ENCODE data around the gene TH.
"Not testable (repeated sequence)": the region's sequence is repeated elsewhere in the genome, so short reads cannot be mapped to it uniquely, and the experiment has no call there.

Gene TH

DNA sequence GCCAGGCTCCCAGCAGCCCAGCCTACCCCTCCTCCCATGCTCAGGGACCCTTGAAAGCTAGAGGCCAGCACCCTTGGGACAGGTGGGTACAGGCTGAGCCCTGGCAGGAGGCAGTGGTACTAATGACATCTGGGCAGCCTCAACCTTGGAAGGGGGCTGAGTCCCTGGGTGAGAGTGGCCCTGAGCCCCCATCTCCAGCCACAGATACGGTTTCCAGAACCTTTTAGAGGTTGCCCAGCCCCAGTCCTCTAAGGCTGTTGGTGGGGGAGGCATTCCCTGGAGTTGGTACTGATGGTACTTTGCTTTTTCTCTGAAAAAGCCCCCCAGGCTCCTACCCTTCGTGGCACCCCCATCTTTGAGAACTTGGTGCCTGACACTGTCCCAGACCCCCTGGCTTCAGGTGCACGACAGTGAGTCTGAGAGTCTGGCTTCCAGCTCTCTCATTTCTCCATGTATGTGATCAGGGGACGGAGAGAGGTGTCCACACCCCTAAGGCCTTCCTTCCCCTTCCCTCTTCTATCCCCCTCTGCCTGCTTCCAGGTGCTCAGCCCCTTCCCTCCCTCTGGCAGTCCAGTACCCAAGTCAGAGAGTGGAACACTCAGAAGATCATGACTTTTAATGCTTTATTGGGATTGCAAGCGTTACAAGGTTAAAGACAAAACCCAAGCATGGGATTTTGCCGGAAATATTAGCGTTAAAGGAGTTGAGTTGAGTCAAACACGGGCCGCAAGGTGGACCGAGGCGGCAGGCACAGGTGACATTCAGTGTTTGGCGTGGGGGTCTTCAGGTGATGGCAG is 42.9 kb downstream of the TH start:
- no peak overlapping the region for H3K4me3 Mint-ChIP-seq
- H3K9me3 Mint-ChIP-seq = peaks cover 21% of the 10 kb centered on the region
- H3K4me1 Mint-ChIP-seq = peaks cover 4% of the 10 kb centered on the region
- H3K27ac Mint-ChIP-seq = no peak overlapping the region
- H3K36me3 Mint-ChIP-seq = peaks cover 4% of the 10 kb centered on the region
- DNase-seq (ENCODE audit: low spot score in 2 of 2) (no peak), ATAC-seq (ENCODE audit: low read depth) (no peak)
- H3K27me3 Mint-ChIP-seq = peaks cover 42% of the 10 kb centered on the region

DNA sequence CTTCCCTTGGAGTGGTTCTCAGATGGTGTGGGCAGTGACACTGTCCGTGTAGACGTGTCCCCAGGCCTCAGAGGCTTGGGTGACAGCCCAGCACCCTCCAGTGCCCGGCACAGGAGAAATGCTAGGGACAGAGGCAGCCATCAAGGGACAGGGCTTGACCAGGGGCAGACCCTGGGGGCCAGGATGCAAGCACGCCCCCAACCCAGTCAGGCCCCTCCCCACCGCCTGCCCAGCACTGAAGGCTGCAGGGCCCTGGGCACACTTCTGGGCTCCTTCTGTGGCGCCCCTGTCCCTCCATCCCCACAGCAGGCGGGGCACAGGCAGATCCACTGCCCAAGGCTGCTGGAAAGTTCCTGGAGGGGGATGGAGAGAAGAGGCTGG is 43.5 kb downstream of the TH start:
- H3K27ac Mint-ChIP-seq = no peak overlapping the region
- H3K36me3 Mint-ChIP-seq = peaks cover 4% of the 10 kb centered on the region
- peaks cover 4% of the 10 kb centered on the region for H3K4me1 Mint-ChIP-seq
- peaks cover 21% of the 10 kb centered on the region for H3K9me3 Mint-ChIP-seq
- DNase-seq (ENCODE audit: low spot score in 2 of 2) = no peak
- ATAC-seq (ENCODE audit: low read depth) = no peak
- no peak overlapping the region for H3K4me3 Mint-ChIP-seq
- peaks cover 42% of the 10 kb centered on the region for H3K27me3 Mint-ChIP-seq

GRCh38 chr11:2127482-2128129 is 44.0 kb downstream of the TH start:
- no peak for ATAC-seq (ENCODE audit: low read depth)
- peaks cover 4% of the 10 kb centered on the region for H3K4me1 Mint-ChIP-seq
- H3K36me3 Mint-ChIP-seq = peaks cover 4% of the 10 kb centered on the region
- no peak overlapping the region for H3K27ac Mint-ChIP-seq
- peaks cover 21% of the 10 kb centered on the region for H3K9me3 Mint-ChIP-seq
- DNase-seq (ENCODE audit: low spot score in 2 of 2) = no peak
- H3K4me3 Mint-ChIP-seq = no peak overlapping the region
- peaks cover 42% of the 10 kb centered on the region for H3K27me3 Mint-ChIP-seq

DNA sequence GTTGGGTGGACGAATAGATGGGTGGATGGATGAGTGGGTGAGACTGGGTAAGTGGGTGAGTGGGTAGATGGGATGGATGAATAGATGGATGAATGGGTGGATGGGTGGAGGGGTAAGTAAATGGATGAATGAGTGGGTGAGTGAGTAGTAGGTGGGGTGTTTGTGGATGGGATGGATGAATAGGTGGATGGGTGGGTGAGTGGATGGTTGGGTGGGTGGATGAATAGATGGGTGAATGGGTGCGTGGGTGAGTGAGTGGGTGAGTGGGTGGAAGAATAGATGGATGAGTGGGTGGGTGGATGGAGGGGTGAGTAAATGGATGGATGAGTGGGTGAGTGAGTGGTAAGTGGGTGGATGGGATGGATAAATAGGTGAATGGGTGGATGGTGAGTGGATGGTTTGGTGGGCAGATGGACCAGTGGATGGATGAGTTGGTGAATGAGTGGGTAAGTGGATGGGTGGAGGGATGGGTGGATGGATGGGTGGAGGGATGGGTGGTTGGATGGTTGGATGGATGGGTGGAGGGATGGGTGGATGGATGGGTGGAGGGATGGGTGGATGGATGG is 45.0 kb downstream of the TH start:
- ATAC-seq (ENCODE audit: low read depth) (no peak), DNase-seq (ENCODE audit: low spot score in 2 of 2) (no peak)
- Mint-ChIP-seq H3K27ac (no peak overlapping the region), H3K4me3 (no peak overlapping the region), H3K4me1 (peaks cover 4% of the 10 kb centered on the region), H3K36me3 (peaks cover 4% of the 10 kb centered on the region), H3K9me3 (peaks cover 20% of the 10 kb centered on the region), H3K27me3 (peaks cover 35% of the 10 kb centered on the region)

DNA sequence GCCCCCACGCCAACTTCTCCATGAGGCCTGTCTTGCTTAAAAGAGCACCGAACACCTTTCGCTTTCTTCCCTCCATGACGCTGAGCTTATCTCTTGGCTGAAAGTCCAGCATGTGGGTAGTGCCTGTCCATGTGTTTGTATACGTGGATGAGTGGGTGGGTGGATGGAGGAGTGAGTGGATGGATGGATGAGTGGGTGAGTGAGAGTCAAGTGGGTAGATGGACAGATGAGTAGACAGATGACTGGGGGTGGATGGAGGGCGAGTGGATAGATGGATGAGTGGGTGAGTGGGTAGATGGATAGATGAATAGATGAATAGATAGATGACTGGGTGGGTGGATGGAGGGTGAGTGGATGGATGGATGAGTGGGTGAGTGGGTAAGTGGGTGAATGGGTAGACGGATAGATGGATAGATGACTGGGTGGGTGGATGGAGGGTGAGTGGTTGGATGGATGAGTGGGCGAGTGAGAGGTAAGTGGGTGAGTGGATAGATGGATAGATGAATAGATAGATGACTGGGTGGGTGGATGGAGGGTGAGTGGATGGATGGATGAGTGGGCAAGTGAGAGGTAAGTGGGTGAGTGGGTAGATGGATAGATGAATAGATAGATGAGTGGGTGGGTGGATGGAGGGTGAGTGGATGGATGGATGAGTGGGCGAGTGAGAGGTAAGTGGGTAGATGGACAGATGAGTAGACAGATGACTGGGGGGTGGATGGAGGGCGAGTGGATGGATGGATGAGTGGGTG is 46.7 kb downstream of the TH start:
- H3K27me3 Mint-ChIP-seq = peaks cover 36% of the 10 kb centered on the region
- not testable (repeated sequence) for H3K36me3 Mint-ChIP-seq; H3K4me1 Mint-ChIP-seq; H3K27ac Mint-ChIP-seq; ATAC-seq (ENCODE audit: low read depth); DNase-seq (ENCODE audit: low spot score in 2 of 2); H3K4me3 Mint-ChIP-seq
- H3K9me3 Mint-ChIP-seq = peaks cover 17% of the 10 kb centered on the region

DNA sequence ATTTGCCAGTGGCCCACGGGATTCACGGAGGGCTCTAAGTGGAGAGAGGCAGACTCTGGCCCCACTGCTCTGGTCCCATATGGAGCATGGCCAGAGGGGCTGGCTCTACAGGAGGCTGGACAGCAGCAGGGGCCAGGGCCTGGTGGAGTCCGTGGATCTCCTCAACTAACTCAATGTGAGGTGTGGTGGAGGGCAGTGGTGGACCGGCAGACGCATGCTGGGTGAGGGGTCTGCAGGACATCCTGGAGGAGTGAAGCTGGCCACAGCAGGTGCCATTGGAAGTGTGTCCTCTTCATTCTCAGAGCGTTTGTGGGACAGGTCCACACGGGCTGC is 48.0 kb downstream of the TH start:
- Mint-ChIP-seq H3K4me3 (no peak overlapping the region), H3K36me3 (peaks cover 4% of the 10 kb centered on the region), H3K4me1 (peaks cover 4% of the 10 kb centered on the region), H3K27ac (no peak overlapping the region), H3K27me3 (peaks cover 39% of the 10 kb centered on the region), H3K9me3 (peaks cover 17% of the 10 kb centered on the region)
- ATAC-seq (ENCODE audit: low read depth) (no peak), DNase-seq (ENCODE audit: low spot score in 2 of 2) (no peak)

GRCh38 chr11:2122907-2123627 is 48.5 kb downstream of the TH start:
- Mint-ChIP-seq H3K4me1 (peaks cover 4% of the 10 kb centered on the region), H3K27me3 (peaks cover 39% of the 10 kb centered on the region), H3K4me3 (no peak overlapping the region), H3K9me3 (peaks cover 17% of the 10 kb centered on the region), H3K36me3 (peaks cover 4% of the 10 kb centered on the region), H3K27ac (no peak overlapping the region)
- no peak for ATAC-seq (ENCODE audit: low read depth)
- DNase-seq (ENCODE audit: low spot score in 2 of 2) = no peak

GRCh38 chr11:2122222-2122906 is 49.3 kb downstream of the TH start:
- H3K27me3 Mint-ChIP-seq = peaks cover 39% of the 10 kb centered on the region
- ATAC-seq (ENCODE audit: low read depth) = no peak

DNA sequence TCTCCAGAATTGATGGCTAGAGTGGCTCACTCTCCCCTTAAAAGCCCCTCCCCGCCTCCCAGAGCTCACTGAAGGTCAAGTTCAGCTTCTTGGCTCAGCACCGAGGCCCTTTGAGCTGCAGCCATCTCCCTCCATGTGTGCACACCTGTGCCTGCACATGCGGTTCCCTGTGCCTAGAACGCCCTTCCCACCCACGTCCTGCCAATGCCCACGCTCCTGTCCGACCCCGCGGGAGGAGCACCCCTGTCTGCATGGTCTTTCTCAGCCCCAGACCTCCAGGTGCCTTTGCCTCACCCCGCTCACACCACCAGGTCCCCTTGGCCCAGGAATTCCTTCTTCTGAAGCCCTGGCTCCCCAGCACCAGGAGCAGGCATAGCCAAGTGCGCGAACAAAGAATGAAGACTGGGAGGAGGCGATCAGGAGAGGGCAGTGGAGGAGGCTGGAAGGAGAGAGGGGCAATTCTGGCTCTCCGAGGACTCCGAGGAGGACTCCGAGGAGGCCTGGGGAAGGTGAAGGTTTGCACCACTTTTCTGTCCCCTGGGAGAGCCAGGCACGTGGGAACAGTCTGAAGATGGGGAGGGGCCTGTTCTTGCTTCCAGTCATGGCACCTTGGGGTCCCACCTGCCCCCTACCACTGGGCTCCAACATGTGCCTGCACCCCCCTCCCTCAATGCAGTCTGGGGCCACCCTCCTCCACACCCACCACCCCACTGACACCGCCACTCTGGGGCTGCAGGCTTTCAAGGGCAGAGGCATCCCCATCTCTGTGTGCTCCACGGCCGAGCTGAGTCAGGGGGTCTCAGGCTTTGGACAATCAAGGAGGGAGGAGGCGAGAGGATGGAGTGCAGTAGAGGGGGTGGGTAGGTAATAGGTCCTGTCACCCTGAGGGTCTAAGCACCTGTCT is 50.1 kb downstream of the TH start:
- Mint-ChIP-seq H3K4me3 (no peak overlapping the region), H3K9me3 (peaks cover 16% of the 10 kb centered on the region), H3K27me3 (peaks cover 35% of the 10 kb centered on the region), H3K36me3 (peaks cover 3% of the 10 kb centered on the region), H3K27ac (no peak overlapping the region), H3K4me1 (peaks cover 4% of the 10 kb centered on the region)
- ATAC-seq (ENCODE audit: low read depth) (no peak), DNase-seq (ENCODE audit: low spot score in 2 of 2) (no peak)

More at GRCh38 chr11:2122222-2122906, 49.3 kb downstream of the TH start:
- Mint-ChIP-seq H3K4me1 (peaks cover 4% of the 10 kb centered on the region), H3K9me3 (peaks cover 18% of the 10 kb centered on the region), H3K4me3 (no peak overlapping the region), H3K36me3 (peaks cover 4% of the 10 kb centered on the region), H3K27ac (no peak overlapping the region)
- DNase-seq (ENCODE audit: low spot score in 2 of 2) = no peak

GRCh38 chr11:2120359-2121100 is 51.1 kb downstream of the TH start:
- no peak overlapping the region for H3K27ac Mint-ChIP-seq
- H3K27me3 Mint-ChIP-seq = peaks cover 28% of the 10 kb centered on the region
- no peaks in the 10 kb centered on the region for H3K36me3 Mint-ChIP-seq
- no peak for ATAC-seq (ENCODE audit: low read depth)
- DNase-seq (ENCODE audit: low spot score in 2 of 2) = no peak
- H3K4me3 Mint-ChIP-seq = no peak overlapping the region
- H3K4me1 Mint-ChIP-seq = peaks cover 4% of the 10 kb centered on the region
- H3K9me3 Mint-ChIP-seq = peaks cover 14% of the 10 kb centered on the region

- no peak overlapping the region for H3K4me3 Mint-ChIP-seq
- no peak overlapping the region for H3K27ac Mint-ChIP-seq
- H3K9me3 Mint-ChIP-seq = peaks cover 6% of the 10 kb centered on the region
- no peaks in the 10 kb centered on the region for H3K36me3 Mint-ChIP-seq
- DNase-seq (ENCODE audit: low spot score in 2 of 2) (no peak), ATAC-seq (ENCODE audit: low read depth) (no peak)
- no peaks in the 10 kb centered on the region for H3K4me1 Mint-ChIP-seq
- H3K27me3 Mint-ChIP-seq = peaks cover 18% of the 10 kb centered on the region
These were observed 52.9 kb downstream of the TH start for GRCh38 chr11:2118677-2119076.

- Mint-ChIP-seq H3K36me3 (no peaks in the 10 kb centered on the region), H3K9me3 (peaks cover 6% of the 10 kb centered on the region)
These were observed 54.9 kb downstream of the TH start for GRCh38 chr11:2116680-2117079.

More at GRCh38 chr11:2116680-2117079, 54.9 kb downstream of the TH start:
- Mint-ChIP-seq H3K4me1 (no peaks in the 10 kb centered on the region), H3K4me3 (no peak overlapping the region), H3K27me3 (peaks cover 14% of the 10 kb centered on the region), H3K27ac (no peak overlapping the region)
- ATAC-seq (ENCODE audit: low read depth) (no peak), DNase-seq (ENCODE audit: low spot score in 2 of 2) (no peak)

Data from memory B cell (primary cell).